Coronary artery (tissue), 2 donors: ENCODE measurements around the gene ITIH2.
"Not testable (repeated sequence)": the region's sequence is repeated elsewhere in the genome, so short reads cannot be mapped to it uniquely, and the experiment has no call there.

Experiments used
- DNase-seq: peaks from one replicate; pipeline ENCODE4 v3.0.0-alpha.2; 2017; ENCODE audit warnings: low spot score
- H3K27ac ChIP-seq, 2 donors: fragments of 200-600 bp; sonication (generic); one replicate each; pipeline ENCODE4 v1.5.1; 2016 to 2019
- H3K4me3 ChIP-seq: fragments of 200-600 bp; sonication (generic); 2 replicates; pipeline ENCODE4 v1.5.1; 2016; ENCODE audit warnings: mild to moderate bottlenecking, moderate library complexity
- CTCF ChIP-seq: fragments of 200-600 bp; sonication (generic); IDR thresholded peaks from one replicate; pipeline ENCODE4 v1.5.1; 2019; ENCODE audit warnings: antibody characterized with exemption

ITIH2 gene

GRCh38 chr10:7718685-7719084, 15.6 kb downstream of the ITIH2 start:
- no peak for TF ChIP-seq CTCF
- Histone ChIP-seq H3K27ac (no peak overlapping the region), H3K4me3 (no peak overlapping the region)
- DNase-seq: no peak

- Histone ChIP-seq H3K4me3 (no peak overlapping the region), H3K27ac (no peak overlapping the region)
- DNase-seq: no peak
- no peak for TF ChIP-seq CTCF
Observed at GRCh38 chr10:7720478-7720877, 17.4 kb downstream of the ITIH2 start.

GRCh38 chr10:7722927-7723529, 19.9 kb downstream of the ITIH2 start:
- no peak overlapping the region for H3K27ac ChIP-seq
- H3K4me3 ChIP-seq: no peak overlapping the region
- no peak for DNase-seq
- no peak for TF ChIP-seq CTCF

- H3K27ac ChIP-seq: no peak overlapping the region
- no peak for TF ChIP-seq CTCF
- H3K4me3 ChIP-seq: no peak overlapping the region
- DNase-seq: no peak
Observed at GRCh38 chr10:7734821-7735220, 31.7 kb downstream of the ITIH2 start.

GRCh38 chr10:7738536-7739407, 35.7 kb downstream of the ITIH2 start:
- DNase-seq: no peak
- Histone ChIP-seq H3K4me3 (no peak overlapping the region), H3K27ac (no peak overlapping the region)
- no peak for TF ChIP-seq CTCF

- no peak overlapping the region for H3K4me3 ChIP-seq
- TF ChIP-seq CTCF: no peak
- H3K27ac ChIP-seq: no peak overlapping the region
- DNase-seq: no peak
Observed at GRCh38 chr10:7744307-7744706, 41.2 kb downstream of the ITIH2 start.

- DNase-seq, H3K27ac ChIP-seq, H3K4me3 ChIP-seq: not testable (repeated sequence)
Observed at GRCh38 chr10:7748637-7749036, 45.5 kb downstream of the ITIH2 start.
